ENCODE results near the gene KRT13. TPM values are rescaled to one million over a fixed set of nuclear protein-coding genes. Genes with fewer than 3 reads are reported as not detected.

KRT13 gene
- polyA plus RNA-seq, 1 donor = 0.25 TPM

- no peak for DNase-seq
Observed at GRCh38 chr17:41537990-41538389, 32.6 kb upstream of the KRT13 start.

GRCh38 chr17:41537614-41537954 lies 32.2 kb upstream of the KRT13 start:
- no peak for DNase-seq

GRCh38 chr17:41536741-41537613 lies 31.6 kb upstream of the KRT13 start:
- DNase-seq = no peak

- no peak for DNase-seq
Observed at GRCh38 chr17:41535764-41536481, 30.5 kb upstream of the KRT13 start.

- DNase-seq = no peak
Observed at GRCh38 chr17:41534899-41535546, 29.6 kb upstream of the KRT13 start.

GRCh38 chr17:41533613-41534012 lies 28.2 kb upstream of the KRT13 start:
- no peak for DNase-seq

- DNase-seq = no peak
Observed at GRCh38 chr17:41532947-41533570, 27.6 kb upstream of the KRT13 start.

GRCh38 chr17:41531993-41532392 lies 26.6 kb upstream of the KRT13 start:
- DNase-seq = no peak

GRCh38 chr17:41530062-41531048 lies 24.9 kb upstream of the KRT13 start:
- no peak for DNase-seq

GRCh38 chr17:41529491-41529915 lies 24.1 kb upstream of the KRT13 start:
- no peak for DNase-seq

GRCh38 chr17:41528959-41529353 lies 23.5 kb upstream of the KRT13 start:
- DNase-seq = no peak

- no peak for DNase-seq
Observed at GRCh38 chr17:41527063-41528023, 21.9 kb upstream of the KRT13 start.

GRCh38 chr17:41524261-41524660 lies 18.8 kb upstream of the KRT13 start:
- no peak for DNase-seq

GRCh38 chr17:41523787-41524186 lies 18.4 kb upstream of the KRT13 start:
- no peak for DNase-seq

- DNase-seq = no peak
Observed at GRCh38 chr17:41523225-41523593, 17.8 kb upstream of the KRT13 start.

- no peak for DNase-seq
Observed at GRCh38 chr17:41522301-41523224, 17.2 kb upstream of the KRT13 start.

- DNase-seq = no peak
Observed at GRCh38 chr17:41521574-41522261, 16.3 kb upstream of the KRT13 start.

GRCh38 chr17:41520821-41521521 lies 15.6 kb upstream of the KRT13 start:
- DNase-seq = no peak
